GM18858 (cell line): Measurements from ENCODE around the gene SPAG17.

Experiments
- ATAC-seq: cut with Tn5 transposase; IDR thresholded peaks from one replicate; pipeline ENCODE4 v1.9.1; 2021; ENCODE audit not compliant: unreplicated experiment

SPAG17 gene

GRCh38 chr1:118122234-118123004 lies 62.6 kb downstream of the SPAG17 start:
- ATAC-seq = no peak

- no peak for ATAC-seq
Measured at GRCh38 chr1:118118873-118119463, 66.1 kb downstream of the SPAG17 start.

GRCh38 chr1:118118469-118118868 lies 66.6 kb downstream of the SPAG17 start:
- no peak for ATAC-seq

- ATAC-seq = no peak
Measured at GRCh38 chr1:118117521-118117920, 67.5 kb downstream of the SPAG17 start.

- no peak for ATAC-seq
Measured at GRCh38 chr1:118116909-118117308, 68.1 kb downstream of the SPAG17 start.

- no peak for ATAC-seq
Measured at GRCh38 chr1:118116401-118116800, 68.6 kb downstream of the SPAG17 start.

- no peak for ATAC-seq
Measured at GRCh38 chr1:118115567-118116295, 69.3 kb downstream of the SPAG17 start.

GRCh38 chr1:118113261-118113660 lies 71.8 kb downstream of the SPAG17 start:
- no peak for ATAC-seq

GRCh38 chr1:118110580-118110979 lies 74.4 kb downstream of the SPAG17 start:
- no peak for ATAC-seq

GRCh38 chr1:118104951-118105350 lies 80.1 kb downstream of the SPAG17 start:
- no peak for ATAC-seq

- no peak for ATAC-seq
Measured at GRCh38 chr1:118102445-118102844, 82.6 kb downstream of the SPAG17 start.

- ATAC-seq = no peak
Measured at GRCh38 chr1:118101999-118102398, 83.0 kb downstream of the SPAG17 start.

GRCh38 chr1:118101515-118101844 lies 83.5 kb downstream of the SPAG17 start:
- ATAC-seq = no peak

- ATAC-seq = no peak
Measured at GRCh38 chr1:118100686-118101514, 84.1 kb downstream of the SPAG17 start.

- no peak for ATAC-seq
Measured at GRCh38 chr1:118099686-118100085, 85.3 kb downstream of the SPAG17 start.

- ATAC-seq = no peak
Measured at GRCh38 chr1:118097622-118098348, 87.2 kb downstream of the SPAG17 start.

- no peak for ATAC-seq
Measured at GRCh38 chr1:118093017-118093416, 92.0 kb downstream of the SPAG17 start.

GRCh38 chr1:118090130-118090529 lies 94.9 kb downstream of the SPAG17 start:
- ATAC-seq = no peak

GRCh38 chr1:118085365-118085764 lies 99.7 kb downstream of the SPAG17 start:
- ATAC-seq = no peak

- ATAC-seq = no peak
Measured at GRCh38 chr1:118084400-118084799, 100.6 kb downstream of the SPAG17 start.

- ATAC-seq = no peak
Measured at GRCh38 chr1:118082984-118083383, 102.0 kb downstream of the SPAG17 start.
